Brain microvascular endothelial cell (primary cell): ENCODE data around the gene B4GALNT3.

Experiments used
- DNase-seq: peaks from one replicate; pipeline ENCODE4 v3.0.0-alpha.2; 2020
- H3K27ac ChIP-seq: fragments of 250-450 bp; sonication (Bioruptor Pico); 2 replicates; pipeline ENCODE4 v1.5.1; 2020; ENCODE audit warnings: mild to moderate bottlenecking, moderate library complexity
- H3K27me3 ChIP-seq: fragments of 250-450 bp; sonication (Bioruptor Pico); replicated peaks from 2 replicates; pipeline ENCODE4 v1.5.1; 2020; ENCODE audit warnings: mild to moderate bottlenecking
- H3K36me3 ChIP-seq: fragments of 250-450 bp; sonication (Bioruptor Pico); replicated peaks from 2 replicates; pipeline ENCODE4 v1.5.1; 2020; ENCODE audit warnings: mild to moderate bottlenecking
- H3K4me3 ChIP-seq: 2 replicates; pipeline ENCODE4 v1.5.1; 2011; ENCODE audit warnings: low read depth, mild to moderate bottlenecking, control low read depth, low read length, moderate library complexity
- in situ Hi-C: cut with HindIII; loops from 2 replicates; pipeline ENCODE4 v1.10.0; 2017; ENCODE audit warnings: low sequenced_read_pairs, low pct_ligation_motif_present
- TF ChIP-seq, protein P1 (sequence below): IDR thresholded peaks from 2 replicates; pipeline ENCODE4 v1.5.1; 2011; ENCODE audit warnings: low read depth, mild to moderate bottlenecking, moderate library complexity, low read length, control low read depth, inconsistent platforms; ENCODE audit errors: missing control alignments

B4GALNT3 gene

DNA sequence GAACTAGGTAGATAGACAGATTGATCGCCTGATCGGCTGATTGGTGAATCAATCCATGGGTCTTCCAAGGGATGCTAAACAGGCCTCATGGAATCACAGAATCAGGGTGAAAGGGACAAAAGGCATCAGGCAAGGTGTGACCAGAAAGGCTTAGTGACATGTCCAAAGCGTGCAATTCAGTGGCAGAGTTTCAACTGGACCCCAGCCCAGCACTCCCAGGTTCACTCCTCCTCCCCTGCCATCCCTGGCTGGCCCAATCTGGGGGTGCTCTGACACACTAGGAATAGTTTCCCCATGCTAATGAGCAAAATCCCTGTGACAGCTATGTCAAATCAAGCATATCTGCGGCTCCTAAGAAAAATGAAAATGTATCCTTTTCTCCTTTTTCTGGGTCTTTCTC, 153.1 kb downstream of the B4GALNT3 start:
- DNase-seq: no peak
- TF ChIP-seq, protein P1, sequence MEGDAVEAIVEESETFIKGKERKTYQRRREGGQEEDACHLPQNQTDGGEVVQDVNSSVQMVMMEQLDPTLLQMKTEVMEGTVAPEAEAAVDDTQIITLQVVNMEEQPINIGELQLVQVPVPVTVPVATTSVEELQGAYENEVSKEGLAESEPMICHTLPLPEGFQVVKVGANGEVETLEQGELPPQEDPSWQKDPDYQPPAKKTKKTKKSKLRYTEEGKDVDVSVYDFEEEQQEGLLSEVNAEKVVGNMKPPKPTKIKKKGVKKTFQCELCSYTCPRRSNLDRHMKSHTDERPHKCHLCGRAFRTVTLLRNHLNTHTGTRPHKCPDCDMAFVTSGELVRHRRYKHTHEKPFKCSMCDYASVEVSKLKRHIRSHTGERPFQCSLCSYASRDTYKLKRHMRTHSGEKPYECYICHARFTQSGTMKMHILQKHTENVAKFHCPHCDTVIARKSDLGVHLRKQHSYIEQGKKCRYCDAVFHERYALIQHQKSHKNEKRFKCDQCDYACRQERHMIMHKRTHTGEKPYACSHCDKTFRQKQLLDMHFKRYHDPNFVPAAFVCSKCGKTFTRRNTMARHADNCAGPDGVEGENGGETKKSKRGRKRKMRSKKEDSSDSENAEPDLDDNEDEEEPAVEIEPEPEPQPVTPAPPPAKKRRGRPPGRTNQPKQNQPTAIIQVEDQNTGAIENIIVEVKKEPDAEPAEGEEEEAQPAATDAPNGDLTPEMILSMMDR: no peak
- Histone ChIP-seq H3K36me3 (no peaks in the 10 kb centered on the region), H3K27me3 (no peaks in the 10 kb centered on the region), H3K4me3 (no peak overlapping the region), H3K27ac (no peak overlapping the region)
- in situ Hi-C loops: no loop called here
